ENCODE results near the gene PPFIA2.

The PPFIA2 gene

GRCh38 chr12:81718616-81719015 is 40.5 kb downstream of the PPFIA2 start:
- no peak for TF ChIP-seq TOX (CRISPR knock-in tag; IDR thresholded peaks at IDR 0.05; ENCODE audit: borderline replicate concordance)
- TF ChIP-seq GLIS3 (CRISPR knock-in tag; IDR thresholded peaks at IDR 0.05) = no peak
- no peak for TF ChIP-seq RARB (CRISPR knock-in tag; IDR thresholded peaks at IDR 0.05)
- TF ChIP-seq CSDC2 (CRISPR knock-in tag; IDR thresholded peaks at IDR 0.05) = no peak
- no peak for TF ChIP-seq ZNF565 (CRISPR knock-in tag; conservative IDR thresholded peaks at IDR 0.05; ENCODE audit: low read depth)
- no peak for TF ChIP-seq PATZ1 (CRISPR knock-in tag; IDR thresholded peaks at IDR 0.05; ENCODE audit: borderline replicate concordance)
- ATAC-seq = no peak

GRCh38 chr12:81712536-81712935 is 46.6 kb downstream of the PPFIA2 start:
- ATAC-seq = no peak
- TF ChIP-seq ZFP3 (CRISPR knock-in tag; IDR thresholded peaks at IDR 0.05) = no peak
- TF ChIP-seq ZNF70 (CRISPR knock-in tag; IDR thresholded peaks at IDR 0.05) = no peak
- no peak for TF ChIP-seq ZNF8 (CRISPR knock-in tag; IDR thresholded peaks at IDR 0.05)
- TF ChIP-seq ARNTL (CRISPR knock-in tag; IDR thresholded peaks at IDR 0.05; ENCODE audit: borderline replicate concordance, low read depth) = no peak
- TF ChIP-seq ZFP30 (CRISPR knock-in tag; IDR thresholded peaks at IDR 0.05) = no peak
- no peak for TF ChIP-seq SNAI2 (CRISPR knock-in tag; IDR thresholded peaks at IDR 0.05)
- no peak for TF ChIP-seq POU6F1 (CRISPR knock-in tag; IDR thresholded peaks at IDR 0.05; ENCODE audit: borderline replicate concordance, low read depth)
- no peak for TF ChIP-seq CSDC2 (CRISPR knock-in tag; IDR thresholded peaks at IDR 0.05)
- no peak for TF ChIP-seq CSRNP3 (CRISPR knock-in tag; IDR thresholded peaks at IDR 0.05)

- TF ChIP-seq TCF4 (CRISPR knock-in tag; IDR thresholded peaks at IDR 0.05; ENCODE audit: borderline replicate concordance) = no peak
- TF ChIP-seq CSRNP3 (CRISPR knock-in tag; IDR thresholded peaks at IDR 0.05) = no peak
- no peak for TF ChIP-seq PATZ1 (CRISPR knock-in tag; IDR thresholded peaks at IDR 0.05; ENCODE audit: borderline replicate concordance)
- TF ChIP-seq ZFP30 (CRISPR knock-in tag; IDR thresholded peaks at IDR 0.05) = no peak
- no peak for TF ChIP-seq ZNF70 (CRISPR knock-in tag; IDR thresholded peaks at IDR 0.05)
- TF ChIP-seq OSR1 (CRISPR knock-in tag; IDR thresholded peaks at IDR 0.05) = no peak
- TF ChIP-seq CSDC2 (CRISPR knock-in tag; IDR thresholded peaks at IDR 0.05) = no peak
- no peak for TF ChIP-seq ARNTL (CRISPR knock-in tag; IDR thresholded peaks at IDR 0.05; ENCODE audit: borderline replicate concordance, low read depth)
- TF ChIP-seq CREB5 (CRISPR knock-in tag; IDR thresholded peaks at IDR 0.05; ENCODE audit: low read depth) = no peak
- TF ChIP-seq BACH2 (CRISPR knock-in tag; IDR thresholded peaks at IDR 0.05; ENCODE audit: borderline replicate concordance) = no peak
- no peak for TF ChIP-seq ISL1 (CRISPR knock-in tag; IDR thresholded peaks at IDR 0.05)
- no peak for TF ChIP-seq TOX (CRISPR knock-in tag; IDR thresholded peaks at IDR 0.05; ENCODE audit: borderline replicate concordance)
- no peak for TF ChIP-seq ZNF565 (CRISPR knock-in tag; conservative IDR thresholded peaks at IDR 0.05; ENCODE audit: low read depth)
- no peak for TF ChIP-seq GLIS3 (CRISPR knock-in tag; IDR thresholded peaks at IDR 0.05)
- no peak for TF ChIP-seq TSHZ2 (CRISPR knock-in tag; IDR thresholded peaks at IDR 0.05)
- ATAC-seq = no peak
Measured at GRCh38 chr12:81705586-81705985, 53.6 kb downstream of the PPFIA2 start.
